Loucy (cell line): ENCODE measurements around the gene MGAT2.

Experiments used
- CTCF ChIP-seq: fragments of 200-600 bp; sonication (generic); conservative IDR thresholded peaks from 2 replicates; pipeline ENCODE4 v1.5.1; 2014; ENCODE audit warnings: mild to moderate bottlenecking, antibody characterized with exemption, low read length
- EZH2phosphoT487 ChIP-seq: fragments of 200-600 bp; IDR thresholded peaks from 2 replicates; pipeline ENCODE4 v1.6.1; 2018; ENCODE audit warnings: antibody characterized with exemption, mild to moderate bottlenecking, moderate library complexity, borderline replicate concordance

GRCh38 chr14:49622022-49622607 is 1.5 kb downstream of the MGAT2 start:
- TF ChIP-seq CTCF (no peak), EZH2phosphoT487 (no peak)
